Fibroblast of villous mesenchyme (primary cell): ENCODE results near the gene WDFY4. TPM values are rescaled to one million over a fixed set of nuclear protein-coding genes. Genes with fewer than 3 reads are reported as not detected.

Source experiments
- DNase-seq: peaks from one replicate; pipeline ENCODE4 v3.0.0-alpha.2; 2010; ENCODE audit warnings: low read depth
- H3K4me3 ChIP-seq: 2 replicates; pipeline ENCODE4 v1.5.1; 2011; ENCODE audit warnings: low read depth, mild to moderate bottlenecking, low read length
- CTCF ChIP-seq: IDR thresholded peaks from 2 replicates; pipeline ENCODE4 v1.5.1; 2012; ENCODE audit warnings: low read depth, mild to moderate bottlenecking, low read length; ENCODE audit not compliant: insufficient read depth
- total RNA-seq: library from RNA; depleted of rRNA; stranded (reverse); fragments of >200 nt; gene quantifications from 2 replicates; pipeline ENCODE4 v1.2.3, GENCODE V29; 2012

Gene WDFY4
- total RNA-seq, 1 donor, result not detected

- DNase-seq, result no peak
- no peak overlapping the region for H3K4me3 ChIP-seq
- TF ChIP-seq CTCF, result no peak
These were observed 258.4 kb downstream of the WDFY4 start for GRCh38 chr10:48943096-48943495.

- TF ChIP-seq CTCF, result no peak
- no peak overlapping the region for H3K4me3 ChIP-seq
- DNase-seq, result no peak
These were observed 259.5 kb downstream of the WDFY4 start for GRCh38 chr10:48944171-48944570.

- DNase-seq, result no peak
- TF ChIP-seq CTCF, result no peak
- H3K4me3 ChIP-seq, result no peak overlapping the region
These were observed 260.9 kb downstream of the WDFY4 start for GRCh38 chr10:48945441-48946130.

GRCh38 chr10:48946332-48946731 is 261.7 kb downstream of the WDFY4 start:
- DNase-seq, result no peak
- TF ChIP-seq CTCF, result no peak
- H3K4me3 ChIP-seq, result no peak overlapping the region

GRCh38 chr10:48946891-48947500 is 262.3 kb downstream of the WDFY4 start:
- DNase-seq, result no peak
- H3K4me3 ChIP-seq, result no peak overlapping the region
- TF ChIP-seq CTCF, result no peak

GRCh38 chr10:48947690-48948469 is 263.2 kb downstream of the WDFY4 start:
- DNase-seq, result no peak
- TF ChIP-seq CTCF, result no peak
- no peak overlapping the region for H3K4me3 ChIP-seq
